Esophagus muscularis mucosa (tissue), 3 donors: Measurements from ENCODE around the gene RAD51B.

Experiments
- EP300 ChIP-seq: sonication (generic); formaldehyde crosslinking; IDR thresholded peaks from one replicate; pipeline ENCODE4 v1.6.1; 2017; ENCODE audit warnings: antibody characterized with exemption
- TF ChIP-seq, protein P1 (sequence below), 3 experiments: fragments of 200-600 bp in 2 of 3; fragments of 450-650 bp in 1 of 3; sonication (generic) in 2 of 3; IDR thresholded peaks; one replicate each; pipeline ENCODE4 v1.5.1; 2017 to 2019; ENCODE audit warnings: antibody characterized with exemption in 3 of 3, mild to moderate bottlenecking in 2 of 3, moderate library complexity in 1 of 3

GRCh38 chr14:68736471-68736871 is 916.9 kb downstream of the RAD51B start:
- TF ChIP-seq, protein P1, sequence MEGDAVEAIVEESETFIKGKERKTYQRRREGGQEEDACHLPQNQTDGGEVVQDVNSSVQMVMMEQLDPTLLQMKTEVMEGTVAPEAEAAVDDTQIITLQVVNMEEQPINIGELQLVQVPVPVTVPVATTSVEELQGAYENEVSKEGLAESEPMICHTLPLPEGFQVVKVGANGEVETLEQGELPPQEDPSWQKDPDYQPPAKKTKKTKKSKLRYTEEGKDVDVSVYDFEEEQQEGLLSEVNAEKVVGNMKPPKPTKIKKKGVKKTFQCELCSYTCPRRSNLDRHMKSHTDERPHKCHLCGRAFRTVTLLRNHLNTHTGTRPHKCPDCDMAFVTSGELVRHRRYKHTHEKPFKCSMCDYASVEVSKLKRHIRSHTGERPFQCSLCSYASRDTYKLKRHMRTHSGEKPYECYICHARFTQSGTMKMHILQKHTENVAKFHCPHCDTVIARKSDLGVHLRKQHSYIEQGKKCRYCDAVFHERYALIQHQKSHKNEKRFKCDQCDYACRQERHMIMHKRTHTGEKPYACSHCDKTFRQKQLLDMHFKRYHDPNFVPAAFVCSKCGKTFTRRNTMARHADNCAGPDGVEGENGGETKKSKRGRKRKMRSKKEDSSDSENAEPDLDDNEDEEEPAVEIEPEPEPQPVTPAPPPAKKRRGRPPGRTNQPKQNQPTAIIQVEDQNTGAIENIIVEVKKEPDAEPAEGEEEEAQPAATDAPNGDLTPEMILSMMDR (IDR thresholded peaks at IDR 0.05), result no peak
- no peak for TF ChIP-seq EP300
